ENCODE measurements around the gene CACNA2D3. TPM values are rescaled to one million over a fixed set of nuclear protein-coding genes. Genes with fewer than 3 reads are reported as not detected.

Gene CACNA2D3
- total RNA-seq, 1 donor from 2014 or later = 3.6 TPM

DNA sequence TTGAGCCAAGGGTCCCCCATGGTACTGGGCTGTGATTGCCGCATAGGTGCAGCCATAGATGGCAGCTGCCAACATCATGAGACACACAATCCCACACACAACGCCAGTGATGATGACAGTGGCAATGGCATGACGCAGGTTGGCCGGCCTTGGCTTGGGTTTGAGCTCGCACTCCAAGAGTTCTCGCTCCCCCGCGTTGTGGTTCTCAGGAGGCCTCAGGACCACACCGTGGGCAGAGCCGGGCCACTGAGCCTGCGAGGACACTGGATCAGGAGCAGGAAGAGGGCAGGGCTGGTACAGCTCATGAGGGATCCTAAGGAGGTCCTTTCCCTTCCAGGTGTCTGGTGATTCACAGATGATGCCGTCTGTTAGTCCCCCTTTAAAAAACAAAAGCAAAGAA is 796.2 kb downstream of the CACNA2D3 start:
- no peaks in the 10 kb centered on the region for H3K36me3 ChIP-seq
- TF ChIP-seq CTCF (IDR thresholded peaks at IDR 0.05) = no peak
- H3K4me1 ChIP-seq = no peaks in the 10 kb centered on the region
- H3K27ac ChIP-seq = no peak overlapping the region
- no peaks in the 10 kb centered on the region for H3K27me3 ChIP-seq (ENCODE audit: low read depth)
- DNase-seq (no peak), ATAC-seq (no peak)
- H3K4me3 ChIP-seq = no peak overlapping the region
- no peaks in the 10 kb centered on the region for H3K9me3 ChIP-seq
- intact Hi-C loops (cut with DNase I) = no loop called here

DNA sequence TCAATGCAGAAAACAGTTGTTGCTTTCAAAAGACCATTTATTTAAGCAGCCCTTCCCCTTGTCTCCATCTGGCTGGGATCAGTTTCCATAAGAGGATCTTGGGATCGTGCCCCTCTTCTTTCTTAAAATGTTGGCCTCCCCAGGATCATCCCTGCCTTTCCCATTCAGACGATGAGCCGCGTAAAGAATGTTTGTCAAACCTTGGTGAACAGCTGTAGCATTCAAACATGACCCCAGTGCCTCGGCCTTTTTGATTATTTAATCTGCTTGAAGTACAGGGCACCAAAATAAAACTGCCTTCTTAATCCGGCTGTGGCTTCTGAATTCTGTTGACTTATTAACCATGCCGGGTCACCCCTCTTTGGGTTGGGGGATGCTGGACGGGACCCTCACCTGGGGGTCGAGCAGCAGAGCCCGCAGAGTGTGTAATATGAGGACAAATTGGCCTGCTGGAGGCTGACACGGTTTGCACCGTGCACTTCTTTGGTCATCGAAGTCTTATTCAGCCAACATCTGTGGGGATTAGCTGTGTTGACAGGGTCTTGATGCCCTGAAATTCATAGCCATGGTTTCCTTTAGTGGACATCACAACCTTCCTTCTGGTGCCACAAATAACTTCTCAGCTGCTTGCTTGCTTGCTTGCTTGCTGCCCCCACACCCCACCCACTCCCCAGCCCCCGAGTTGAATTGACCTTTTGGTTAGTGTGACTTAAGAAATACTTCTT is 805.9 kb downstream of the CACNA2D3 start, which contains the start of gene LRTM1:
Gene LRTM1, minus strand, starts transcription at position 14 of the 725 bp plus-strand sequence. CDS start 148 bp downstream, outside the sequence.
- ATAC-seq = no peak
- Histone ChIP-seq H3K9me3 (no peaks in the 10 kb centered on the region), H3K4me3 (no peak within 1 kb of the TSS), H3K27me3 (ENCODE audit: low read depth) (no peaks in the 10 kb centered on the region), H3K36me3 (no peaks in the 10 kb centered on the region), H3K4me1 (no peaks in the 10 kb centered on the region), H3K27ac (no peak within 1 kb of the TSS)
- TF ChIP-seq CTCF (IDR thresholded peaks at IDR 0.05) = no peak
- no peak for DNase-seq
- intact Hi-C loops (cut with DNase I) = no loop called here

DNA sequence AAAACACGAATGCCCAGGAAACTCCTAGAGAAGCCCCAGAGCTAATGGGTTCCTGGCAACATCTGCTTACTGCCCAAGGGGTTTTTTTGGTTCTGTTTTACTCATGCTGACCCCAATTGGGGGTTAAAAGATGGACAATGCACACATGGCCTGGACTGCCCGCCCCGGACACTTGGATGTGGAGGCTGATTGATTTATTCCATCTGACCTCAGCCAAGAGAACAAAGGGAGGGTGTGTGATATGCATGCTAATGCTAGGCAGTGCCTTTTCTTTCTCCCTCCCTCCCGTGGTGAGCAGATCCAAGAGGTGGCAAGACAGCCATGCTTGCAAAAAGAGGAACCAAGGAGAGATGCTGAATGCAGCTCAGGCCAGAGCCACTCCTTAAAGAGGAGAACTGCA is 808.8 kb downstream of the CACNA2D3 start:
- ATAC-seq = no peak
- no peaks in the 10 kb centered on the region for H3K27me3 ChIP-seq (ENCODE audit: low read depth)
- H3K4me3 ChIP-seq = no peak overlapping the region
- no peak for TF ChIP-seq CTCF (IDR thresholded peaks at IDR 0.05)
- intact Hi-C loops (cut with DNase I) = no loop called here
- H3K27ac ChIP-seq = no peak overlapping the region
- DNase-seq = no peak
- H3K36me3 ChIP-seq = no peaks in the 10 kb centered on the region
- no peaks in the 10 kb centered on the region for H3K4me1 ChIP-seq
- no peaks in the 10 kb centered on the region for H3K9me3 ChIP-seq

- H3K4me3 ChIP-seq = no peak overlapping the region
- intact Hi-C loops (cut with DNase I) = no loop called here
- H3K36me3 ChIP-seq = no peaks in the 10 kb centered on the region
- ATAC-seq (no peak), DNase-seq (no peak)
- H3K4me1 ChIP-seq = no peaks in the 10 kb centered on the region
- H3K9me3 ChIP-seq = no peaks in the 10 kb centered on the region
- TF ChIP-seq CTCF (IDR thresholded peaks at IDR 0.05) = no peak
- H3K27me3 ChIP-seq (ENCODE audit: low read depth) = no peaks in the 10 kb centered on the region
- H3K27ac ChIP-seq = no peak overlapping the region
Observed at GRCh38 chr3:54932606-54933005, 810.3 kb downstream of the CACNA2D3 start.

DNA sequence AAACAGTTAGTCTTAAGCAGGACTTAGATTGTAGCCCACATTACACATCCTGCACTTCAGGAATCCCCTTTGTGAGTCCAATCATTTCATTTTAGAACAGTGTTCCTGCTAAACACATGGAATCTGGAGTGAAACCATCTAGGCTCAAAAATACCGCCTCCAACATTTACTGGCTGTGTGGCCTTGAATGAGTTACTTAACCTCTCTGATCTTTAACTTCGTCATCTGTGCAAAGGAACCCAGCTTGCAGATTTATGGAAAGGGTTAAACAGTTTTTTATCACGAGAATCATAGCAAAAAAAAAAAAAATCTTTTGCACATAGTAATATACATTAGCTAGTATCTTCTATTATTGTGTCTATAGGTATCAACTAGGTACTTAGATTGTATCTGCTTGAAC is 813.5 kb downstream of the CACNA2D3 start:
- DNase-seq (no peak), ATAC-seq (no peak)
- no peaks in the 10 kb centered on the region for H3K36me3 ChIP-seq
- intact Hi-C loops (cut with DNase I) = no loop called here
- no peaks in the 10 kb centered on the region for H3K27me3 ChIP-seq (ENCODE audit: low read depth)
- no peak overlapping the region for H3K27ac ChIP-seq
- H3K4me1 ChIP-seq = no peaks in the 10 kb centered on the region
- no peaks in the 10 kb centered on the region for H3K9me3 ChIP-seq
- no peak overlapping the region for H3K4me3 ChIP-seq
- no peak for TF ChIP-seq CTCF (IDR thresholded peaks at IDR 0.05)
